Ureter (tissue), 1 donor: Measurements from ENCODE around the gene C3orf70. TPM values are rescaled to one million over a fixed set of nuclear protein-coding genes. Genes with fewer than 3 reads are reported as not detected.

Experiments
- DNase-seq: peaks from one replicate; pipeline ENCODE4 v3.0.0-alpha.2; 2020; ENCODE audit warnings: low spot score
- total RNA-seq: library from RNA; stranded (reverse); gene quantifications from one replicate; pipeline ENCODE4 v1.2.4, GENCODE V29; 2023
- donor health status: DM: yes; HTN: yes; CAD: no.

Gene C3orf70
- total RNA-seq, 1 donor from 2014 or later, result 19.0 TPM

- DNase-seq, result no peak
Observed at GRCh38 chr3:185051801-185052200, 101.1 kb downstream of the C3orf70 start.

- no peak for DNase-seq
Observed at GRCh38 chr3:185049710-185050109, 103.2 kb downstream of the C3orf70 start.

GRCh38 chr3:185046603-185047002 lies 106.3 kb downstream of the C3orf70 start:
- no peak for DNase-seq

GRCh38 chr3:185046164-185046515 lies 106.7 kb downstream of the C3orf70 start:
- no peak for DNase-seq

GRCh38 chr3:185042312-185043050 lies 110.4 kb downstream of the C3orf70 start:
- DNase-seq, result no peak

GRCh38 chr3:185041540-185041939 lies 111.3 kb downstream of the C3orf70 start:
- DNase-seq, result no peak

GRCh38 chr3:185040425-185040824 lies 112.4 kb downstream of the C3orf70 start:
- DNase-seq, result no peak

- DNase-seq, result no peak
Observed at GRCh38 chr3:185037801-185038200, 115.1 kb downstream of the C3orf70 start.

GRCh38 chr3:185030951-185031350 lies 121.9 kb downstream of the C3orf70 start:
- DNase-seq, result no peak

GRCh38 chr3:185030399-185030798 lies 122.5 kb downstream of the C3orf70 start:
- no peak for DNase-seq

- no peak for DNase-seq
Observed at GRCh38 chr3:185029086-185029485, 123.8 kb downstream of the C3orf70 start.

GRCh38 chr3:185028121-185028520 lies 124.7 kb downstream of the C3orf70 start:
- no peak for DNase-seq

Other genes starting within 250 kb of the C3orf70 start
- gene EHHADH, start 101.0 kb upstream of the C3orf70 start, total RNA-seq, result 22.7 TPM
- gene MAP3K13, start 210.1 kb upstream of the C3orf70 start, total RNA-seq, result 44.2 TPM